ENCODE results near the gene S100A9.
"Not testable (repeated sequence)": the region's sequence is repeated elsewhere in the genome, so short reads cannot be mapped to it uniquely, and the experiment has no call there.

Gene S100A9

GRCh38 chr1:153404086-153404635, 46.5 kb downstream of the S100A9 start:
- Histone ChIP-seq H3K9ac (no peak overlapping the region), H3K27me3 (no peaks in the 10 kb centered on the region), H3K36me3 (no peaks in the 10 kb centered on the region), H3K4me1 (peaks cover 0 to 60% (median 6%) of the 10 kb centered on the region in 10 experiments; a peak in 9 of 20 replicates), H3K4me2 (peak overlapping the region in 2 of 11 experiments; percentile 34 to 48; a peak in 5 of 22 replicates), H3K4me3 (no peak overlapping the region), H4K20me1 (no peaks in the 10 kb centered on the region), H3K27ac (0 out of 22 replicates have a peak overlapping the region, but pooled peaks of 1 of the 11 experiments have one; percentile 14), H3K9me3 (replicated peaks in 1 of 11) (peaks cover 0 to under 1% (median 0%) of the 10 kb centered on the region in 11 experiments; a peak in 1 of 22 replicates)
- no peak for TF ChIP-seq Cebpa-rat (IDR thresholded peaks at IDR 0.05)

GRCh38 chr1:153404768-153405167, 47.1 kb downstream of the S100A9 start:
- peak overlapping the region in 2 of 11 experiments; percentile 34 to 48; a peak in 3 of 22 replicates for H3K4me2 ChIP-seq
- H3K9me3 ChIP-seq (replicated peaks in 1 of 11): peaks cover 0 to 6% (median 0%) of the 10 kb centered on the region in 11 experiments; a peak in 1 of 22 replicates
- no peaks in the 10 kb centered on the region for H3K27me3 ChIP-seq
- no peak overlapping the region for H3K9ac ChIP-seq
- no peak overlapping the region for H3K4me3 ChIP-seq
- peaks cover 0 to 57% (median 3%) of the 10 kb centered on the region in 10 experiments; a peak in 9 of 20 replicates for H3K4me1 ChIP-seq
- no peaks in the 10 kb centered on the region for H4K20me1 ChIP-seq
- TF ChIP-seq Cebpa-rat (IDR thresholded peaks at IDR 0.05): no peak
- H3K36me3 ChIP-seq: no peaks in the 10 kb centered on the region
- no peak overlapping the region; a peak in 1 of 22 replicates for H3K27ac ChIP-seq

- H3K4me3 ChIP-seq; H3K27ac ChIP-seq; H3K9ac ChIP-seq; H3K36me3 ChIP-seq; H4K20me1 ChIP-seq; H3K27me3 ChIP-seq; H3K9me3 ChIP-seq (replicated peaks in 1 of 11): not testable (repeated sequence)
- Histone ChIP-seq H3K4me1 (peaks cover 0 to 50% (median 0%) of the 10 kb centered on the region in 10 experiments; a peak in 9 of 20 replicates), H3K4me2 (0 out of 22 replicates have a peak overlapping the region, but pooled peaks of 1 of the 11 experiments have one; percentile 72)
Measured at GRCh38 chr1:153405825-153406599, 48.4 kb downstream of the S100A9 start.

GRCh38 chr1:153407274-153407673, 49.6 kb downstream of the S100A9 start:
- H3K9me3 ChIP-seq (replicated peaks in 1 of 11); H3K36me3 ChIP-seq; H3K9ac ChIP-seq; H3K4me3 ChIP-seq; H3K27me3 ChIP-seq; H4K20me1 ChIP-seq: not testable (repeated sequence)
- Histone ChIP-seq H3K4me1 (peaks cover 0 to 44% (median 0%) of the 10 kb centered on the region in 10 experiments; a peak in 9 of 20 replicates), H3K4me2 (peak overlapping the region in 5 of 11 experiments; percentile 17 to 72 (median 44); a peak in 8 of 22 replicates), H3K27ac (peak overlapping the region in 2 of 11 experiments; percentile 17 to 36; a peak in 2 of 22 replicates)

Data from BLaER1 treated with 17β-estradiol and CSF1 and Interleukin-3, amounts not matched to agents 10 nM and 100 nM (cell line).